ENCODE data around the gene PSMC3. TPM values are rescaled to one million over a fixed set of nuclear protein-coding genes. Genes with fewer than 3 reads are reported as not detected.

Gene PSMC3
- total RNA-seq, 1 experiment from 2014 or later = 181 TPM

- Histone ChIP-seq H3K4me1 (ENCODE audit: control insufficient read depth, insufficient read depth, low read length) (no peaks in the 10 kb centered on the region), H3K4me3 (ENCODE audit: low read depth in 2 of 2, low read length in 2 of 2) (no peak overlapping the region), H3K36me3 (ENCODE audit: control insufficient read depth, insufficient read depth, low read length) (no peaks in the 10 kb centered on the region), H3K27ac (ENCODE audit: low read length) (no peak overlapping the region), H3K9me3 (ENCODE audit: control insufficient read depth, insufficient read depth, low read depth, low read length) (no peaks in the 10 kb centered on the region), H3K27me3 (ENCODE audit: control insufficient read depth, insufficient read depth, low read length) (no peaks in the 10 kb centered on the region)
- intact Hi-C loops (cut with micrococcal nuclease; ENCODE audit: unreplicated experiment) (no loop called here), in situ Hi-C loops (cut with HindIII; ENCODE audit: low pct_unique_long_range_greater_than_20kb, low sequenced_read_pairs) (no loop called here)
- DNase-seq (ENCODE audit: low read depth, low spot score) = no peak
- BruUV-seq (replicated peaks) = no TSS peak
- ChIA-PET POLR2A (no interaction called here), CTCF (no interaction called here)
- no peak for TF ChIP-seq TCF7L2 (IDR thresholded peaks at IDR 0.05; ENCODE audit: low read depth, low read length)
- TF ChIP-seq POLR2AphosphoS5 (IDR thresholded peaks at IDR 0.05; ENCODE audit: low read depth, low read length) = no peak
- no peak for TF ChIP-seq REST (IDR thresholded peaks at IDR 0.05; ENCODE audit: insufficient read depth in 1 of 2, low read depth in 2 of 2, low read length in 1 of 2)
- no peak for TF ChIP-seq SIN3A (IDR thresholded peaks at IDR 0.05; ENCODE audit: borderline replicate concordance, insufficient read depth, low read depth, low read length)
- TF ChIP-seq CTCF (IDR thresholded peaks at IDR 0.05) = no peak
- no peak for ATAC-seq
Measured at GRCh38 chr11:47437218-47437745, 11.0 kb upstream of the PSMC3 start.

GRCh38 chr11:47436726-47437125 lies 10.5 kb upstream of the PSMC3 start:
- DNase-seq (ENCODE audit: low read depth, low spot score) (no peak), ATAC-seq (no peak)
- Histone ChIP-seq H3K36me3 (ENCODE audit: control insufficient read depth, insufficient read depth, low read length) (no peaks in the 10 kb centered on the region), H3K27me3 (ENCODE audit: control insufficient read depth, insufficient read depth, low read length) (no peaks in the 10 kb centered on the region), H3K4me1 (ENCODE audit: control insufficient read depth, insufficient read depth, low read length) (no peaks in the 10 kb centered on the region), H3K9me3 (ENCODE audit: control insufficient read depth, insufficient read depth, low read depth, low read length) (no peaks in the 10 kb centered on the region), H3K27ac (ENCODE audit: low read length) (no peak overlapping the region), H3K4me3 (ENCODE audit: low read depth in 2 of 2, low read length in 2 of 2) (no peak overlapping the region)
- in situ Hi-C loops (cut with HindIII; ENCODE audit: low pct_unique_long_range_greater_than_20kb, low sequenced_read_pairs) (no loop called here), intact Hi-C loops (cut with micrococcal nuclease; ENCODE audit: unreplicated experiment) (no loop called here)
- ChIA-PET POLR2A (no interaction called here), CTCF (no interaction called here)
- BruUV-seq (replicated peaks) = no TSS peak
- TF ChIP-seq TCF7L2 (IDR thresholded peaks at IDR 0.05; ENCODE audit: low read depth, low read length) (no peak), REST (IDR thresholded peaks at IDR 0.05; ENCODE audit: insufficient read depth in 1 of 2, low read depth in 2 of 2, low read length in 1 of 2) (no peak), SIN3A (IDR thresholded peaks at IDR 0.05; ENCODE audit: borderline replicate concordance, insufficient read depth, low read depth, low read length) (no peak), POLR2AphosphoS5 (IDR thresholded peaks at IDR 0.05; ENCODE audit: low read depth, low read length) (no peak), CTCF (IDR thresholded peaks at IDR 0.05) (no peak)
